Right ventricle myocardium inferior (tissue), 1 donor: ENCODE measurements around the gene PTPRN2. TPM values are rescaled to one million over a fixed set of nuclear protein-coding genes. Genes with fewer than 3 reads are reported as not detected.
"Not testable (repeated sequence)": the region's sequence is repeated elsewhere in the genome, so short reads cannot be mapped to it uniquely, and the experiment has no call there.

Source experiments
- ATAC-seq: fragments of 200-7000 bp; cut with Tn5 transposase; one replicate; pipeline ENCODE4 v1.9.1; 2020; ENCODE audit warnings: mild to moderate bottlenecking, moderate library complexity
- DNase-seq: peaks from one replicate; pipeline ENCODE4 v3.0.0; 2021; ENCODE audit errors: missing footprints
- intact Hi-C: fragments of 100-400 bp; cut with DNase I; formaldehyde crosslinking; loops from one replicate; pipeline ENCODE4 v1.11.0; 2022
- total RNA-seq: library from RNA; stranded (reverse); fragmentation: NEBNext Ultra II Directional; extraction: Animal tissue kit (Norgen Biotek cat#: 25700); gene quantifications from one replicate; pipeline ENCODE4 v1.2.1, GENCODE V29; 2021
- donor health status: DM: no; HTN: yes; CAD: no; lungs with severe emphysema.

Gene PTPRN2
- total RNA-seq, 1 donor from 2014 or later = 1.6 TPM

DNA sequence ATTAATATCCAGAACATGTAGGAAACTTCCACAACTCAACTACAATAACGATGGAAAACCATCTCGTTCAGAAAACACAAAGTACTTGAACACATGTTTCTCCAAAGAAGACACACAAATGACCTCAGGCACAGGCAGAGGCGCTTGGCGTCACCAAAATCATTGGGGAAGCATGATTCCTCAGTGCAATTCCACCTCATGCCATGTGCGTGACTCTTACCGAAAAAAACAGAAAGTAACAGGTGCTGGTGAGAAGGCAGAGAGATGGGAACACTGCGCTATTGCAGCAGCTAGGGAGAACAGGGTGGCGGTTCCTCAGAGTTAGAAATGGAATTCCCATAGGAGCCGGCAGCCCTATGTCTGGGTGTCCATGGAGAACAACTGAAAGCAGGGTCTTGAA lies 860.9 kb downstream of the PTPRN2 start:
- no peak for DNase-seq
- intact Hi-C loops = no loop called here
- ATAC-seq = no peak

DNA sequence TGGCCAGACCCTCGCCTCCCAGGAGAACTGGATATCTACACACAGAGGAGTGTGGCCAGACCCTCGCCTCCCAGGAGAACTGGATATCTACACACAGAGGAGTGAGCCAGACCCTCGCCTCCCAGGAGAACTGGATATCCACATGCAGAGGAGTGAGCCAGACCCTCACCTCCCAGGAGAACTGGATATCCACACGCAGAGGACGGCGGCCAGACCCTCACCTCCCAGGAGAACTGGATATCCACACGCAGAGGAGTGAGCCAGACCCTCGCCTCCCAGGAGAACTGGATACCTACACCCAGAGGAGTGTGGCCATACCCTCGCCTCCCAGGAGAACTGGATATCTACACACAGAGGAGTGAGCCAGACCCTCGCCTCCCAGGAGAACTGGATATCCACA lies 862.3 kb downstream of the PTPRN2 start:
- intact Hi-C loops, ATAC-seq, DNase-seq: not testable (repeated sequence)

DNA sequence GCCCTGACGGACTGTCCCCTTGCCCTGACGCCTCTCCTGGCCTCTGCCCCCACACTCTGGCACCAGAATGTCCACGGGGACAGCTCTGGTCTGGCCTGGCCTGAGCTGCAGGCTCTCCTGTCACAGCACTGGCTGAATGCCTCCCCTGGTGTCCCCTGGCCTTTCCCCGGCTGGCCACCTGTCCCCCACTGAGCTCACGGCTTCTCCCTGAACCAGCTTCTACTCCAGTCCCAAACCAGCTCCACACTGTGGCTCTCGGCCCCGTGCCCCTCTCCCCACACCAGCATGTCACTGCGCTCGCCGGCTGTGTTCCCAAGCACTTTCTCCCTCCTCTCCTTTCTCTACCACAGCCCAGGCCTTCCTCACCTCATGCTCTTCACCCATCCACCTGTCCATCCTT lies 864.4 kb downstream of the PTPRN2 start:
- ATAC-seq (no peak), DNase-seq (no peak)
- intact Hi-C loops = no loop called here

DNA sequence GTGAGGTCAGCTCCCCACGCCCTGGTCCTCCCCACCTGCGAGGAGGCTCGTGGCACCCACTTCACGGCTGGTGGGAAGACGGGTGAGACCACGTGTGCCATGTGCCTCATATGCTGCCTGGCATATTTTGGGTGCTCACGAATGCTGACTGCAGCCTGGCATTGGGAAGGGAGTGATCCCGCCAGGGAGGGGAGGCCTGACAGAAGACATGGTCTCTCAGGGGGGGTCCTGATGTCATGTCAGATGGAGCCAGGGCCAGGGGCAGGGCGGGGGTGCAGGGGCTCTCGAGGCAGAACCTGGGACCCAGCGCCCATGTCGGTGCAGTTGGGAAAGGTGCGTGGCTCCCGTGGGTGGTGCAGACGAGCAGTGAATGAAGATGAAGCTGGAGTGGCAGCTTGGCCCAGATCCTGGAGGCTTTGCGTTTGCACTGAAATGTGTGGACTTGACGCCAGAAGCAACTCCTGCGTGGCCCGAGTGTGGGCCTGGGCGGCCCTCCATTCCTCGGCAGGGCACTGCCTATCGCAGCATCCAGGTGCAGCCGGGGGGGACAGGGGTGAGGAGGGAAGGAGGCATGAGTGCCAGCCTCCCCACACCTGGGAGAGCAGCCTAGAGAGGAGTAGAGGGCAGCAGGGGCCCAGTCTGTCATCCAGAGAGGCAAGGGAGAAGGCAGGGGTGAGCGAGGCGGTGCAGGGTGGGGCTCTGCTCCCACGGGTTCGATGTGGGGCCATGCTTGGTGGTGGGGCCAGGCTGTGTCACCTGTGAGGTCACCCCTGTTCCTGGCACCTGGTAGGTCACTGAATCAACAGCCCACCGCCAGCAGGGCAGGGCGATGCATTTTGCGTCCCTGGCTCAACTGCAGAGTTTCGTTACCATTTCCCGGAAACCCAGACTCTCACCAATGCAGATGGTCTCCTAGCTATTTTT lies 865.2 kb downstream of the PTPRN2 start:
- DNase-seq = no peak
- no peak for ATAC-seq
- intact Hi-C loops = no loop called here

DNA sequence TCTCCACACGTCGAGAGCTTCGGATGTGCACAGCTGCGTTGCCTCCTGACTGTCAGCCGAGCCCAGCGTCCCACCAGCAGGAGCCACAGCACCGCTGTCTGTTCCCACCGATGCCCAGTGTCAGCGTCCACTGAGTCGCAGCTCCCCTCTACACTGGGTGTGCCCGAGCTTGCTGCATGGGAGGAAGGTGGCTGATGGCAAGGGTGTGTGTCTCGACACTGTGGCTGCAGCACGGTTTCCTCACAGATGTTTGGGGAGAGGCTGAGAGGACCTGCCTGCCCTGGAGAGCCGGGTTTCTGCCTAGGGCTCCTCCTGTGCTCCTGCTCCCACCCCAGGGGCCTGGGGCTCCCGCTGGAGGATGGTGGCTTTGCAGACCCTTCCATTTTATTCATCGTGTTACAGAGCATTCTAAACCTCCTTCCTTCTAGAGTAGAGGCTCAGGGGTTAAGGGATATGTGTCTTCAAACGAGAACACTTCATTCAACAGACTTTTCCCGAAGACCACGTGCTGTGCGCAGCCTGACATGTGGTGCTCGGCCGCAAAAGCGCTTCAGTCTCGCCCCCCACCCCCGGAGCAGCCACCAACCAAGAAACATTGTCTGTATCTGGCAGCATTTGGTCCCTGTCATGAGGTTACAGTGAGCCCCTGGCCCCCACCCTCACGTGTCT lies 866.0 kb downstream of the PTPRN2 start:
- ATAC-seq (no peak), DNase-seq (no peak)
- intact Hi-C loops = no loop called here

DNA sequence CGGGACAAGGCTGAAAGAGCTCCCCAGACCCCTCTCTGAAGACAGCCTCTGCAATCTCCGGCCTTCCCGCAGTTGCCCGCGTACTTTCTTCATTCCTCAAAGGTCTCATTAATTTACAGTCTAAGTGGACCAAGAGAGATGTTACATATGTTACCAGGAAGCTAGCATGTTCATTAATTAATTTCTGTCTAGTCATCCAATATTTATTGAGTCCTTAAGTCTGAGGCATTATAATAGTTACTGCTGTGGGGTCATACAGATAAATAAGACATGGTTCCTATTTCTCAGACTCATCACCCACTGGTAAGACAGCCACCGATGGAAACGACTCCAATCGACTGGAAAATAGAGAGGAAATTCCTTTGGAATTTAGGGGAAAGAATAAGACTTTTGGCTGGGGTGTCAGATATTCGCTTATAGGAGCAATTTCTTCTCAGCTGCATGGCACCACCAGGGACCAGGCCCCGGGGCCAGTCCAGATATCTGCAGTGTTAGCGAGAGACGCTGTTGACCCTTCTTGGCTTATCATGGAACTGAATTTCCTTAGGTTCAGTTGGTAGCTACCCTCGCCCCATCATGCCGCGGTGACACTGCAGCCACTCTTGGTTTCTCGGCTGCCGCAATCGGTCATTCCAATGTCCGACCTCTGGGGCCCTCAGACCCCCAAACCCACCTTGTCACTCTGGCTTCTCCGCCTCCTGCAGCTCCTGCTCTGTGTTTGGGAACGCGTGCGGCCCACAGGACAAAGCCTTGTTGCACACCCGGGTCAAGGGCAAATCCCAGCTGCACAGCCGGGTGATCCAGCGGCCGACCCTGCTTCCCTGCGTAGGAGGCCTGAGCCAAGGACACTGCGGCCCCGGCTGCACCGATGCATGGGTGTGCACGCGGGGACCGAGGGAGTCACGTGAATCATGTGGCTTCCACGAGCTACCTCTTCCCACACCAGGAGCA lies 867.6 kb downstream of the PTPRN2 start:
- intact Hi-C loops = no loop called here
- no peak for ATAC-seq
- no peak for DNase-seq

DNA sequence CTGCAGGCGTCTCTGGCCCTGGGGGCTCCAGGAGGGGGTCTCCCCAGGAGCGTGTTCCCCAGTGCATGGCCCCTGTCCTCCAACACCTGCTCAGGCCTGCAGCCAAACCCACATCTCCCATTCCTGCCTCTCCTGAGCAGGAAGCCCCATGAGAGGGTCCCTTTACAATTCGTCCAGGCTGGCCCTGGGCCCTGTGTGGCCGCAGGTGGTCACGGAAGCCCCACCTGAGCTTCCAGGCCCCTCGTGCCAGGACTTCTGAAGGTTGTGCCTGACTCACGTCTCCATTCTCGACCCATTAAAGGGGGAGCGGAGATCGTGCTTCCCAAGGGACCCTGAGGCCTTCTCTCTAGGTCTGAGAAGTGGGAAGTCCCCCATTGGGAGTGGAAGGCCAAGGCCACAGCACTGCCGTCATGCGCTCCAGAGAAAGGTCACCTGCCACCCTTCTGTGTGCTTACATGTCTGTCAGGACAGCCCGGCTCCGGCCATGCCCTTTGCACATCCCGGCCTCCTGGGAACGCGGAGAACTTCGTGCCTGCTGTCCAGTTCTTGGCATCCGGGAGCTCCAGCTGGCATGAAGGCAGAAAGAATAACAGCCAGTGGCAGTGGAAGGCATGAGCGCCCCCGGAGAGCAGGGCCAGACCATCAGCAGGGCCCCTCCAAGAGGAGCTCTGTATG lies 868.5 kb downstream of the PTPRN2 start:
- no peak for ATAC-seq
- no peak for DNase-seq
- intact Hi-C loops = no loop called here

DNA sequence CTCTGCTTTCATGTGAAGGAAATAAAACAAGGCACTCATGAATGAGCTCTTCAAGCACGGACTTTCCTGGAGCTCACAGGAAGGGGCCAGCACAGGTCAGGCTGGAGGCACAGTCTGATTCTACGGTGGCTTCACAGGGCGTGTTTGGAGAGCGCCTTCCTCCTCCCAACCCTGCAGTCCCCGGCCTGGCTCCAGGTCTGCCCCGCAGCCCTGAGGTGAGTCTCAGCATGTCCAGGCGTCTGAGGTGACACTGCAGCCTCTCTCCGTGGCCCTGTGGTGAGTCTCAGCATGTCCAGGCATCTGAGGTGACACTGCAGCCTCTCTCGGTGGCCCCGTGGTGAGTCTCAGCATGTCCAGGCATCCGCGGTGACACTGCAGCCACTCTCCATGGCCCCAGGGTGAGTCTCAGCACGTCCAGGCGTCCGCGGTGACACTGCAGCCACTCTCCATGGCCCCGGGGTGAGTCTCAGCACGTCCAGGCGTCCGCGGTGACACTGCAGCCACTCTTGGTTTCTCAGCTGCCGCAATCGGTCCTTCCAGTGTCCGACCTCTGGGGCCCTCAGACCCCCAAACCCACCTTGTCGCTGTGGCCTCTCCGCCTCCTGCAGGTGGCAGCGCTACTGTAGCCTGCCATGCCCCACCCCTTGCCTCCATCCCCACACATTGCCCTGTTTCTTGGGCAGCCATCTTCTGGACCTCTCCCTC lies 869.2 kb downstream of the PTPRN2 start:
- DNase-seq = no peak
- intact Hi-C loops = no loop called here
- no peak for ATAC-seq

DNA sequence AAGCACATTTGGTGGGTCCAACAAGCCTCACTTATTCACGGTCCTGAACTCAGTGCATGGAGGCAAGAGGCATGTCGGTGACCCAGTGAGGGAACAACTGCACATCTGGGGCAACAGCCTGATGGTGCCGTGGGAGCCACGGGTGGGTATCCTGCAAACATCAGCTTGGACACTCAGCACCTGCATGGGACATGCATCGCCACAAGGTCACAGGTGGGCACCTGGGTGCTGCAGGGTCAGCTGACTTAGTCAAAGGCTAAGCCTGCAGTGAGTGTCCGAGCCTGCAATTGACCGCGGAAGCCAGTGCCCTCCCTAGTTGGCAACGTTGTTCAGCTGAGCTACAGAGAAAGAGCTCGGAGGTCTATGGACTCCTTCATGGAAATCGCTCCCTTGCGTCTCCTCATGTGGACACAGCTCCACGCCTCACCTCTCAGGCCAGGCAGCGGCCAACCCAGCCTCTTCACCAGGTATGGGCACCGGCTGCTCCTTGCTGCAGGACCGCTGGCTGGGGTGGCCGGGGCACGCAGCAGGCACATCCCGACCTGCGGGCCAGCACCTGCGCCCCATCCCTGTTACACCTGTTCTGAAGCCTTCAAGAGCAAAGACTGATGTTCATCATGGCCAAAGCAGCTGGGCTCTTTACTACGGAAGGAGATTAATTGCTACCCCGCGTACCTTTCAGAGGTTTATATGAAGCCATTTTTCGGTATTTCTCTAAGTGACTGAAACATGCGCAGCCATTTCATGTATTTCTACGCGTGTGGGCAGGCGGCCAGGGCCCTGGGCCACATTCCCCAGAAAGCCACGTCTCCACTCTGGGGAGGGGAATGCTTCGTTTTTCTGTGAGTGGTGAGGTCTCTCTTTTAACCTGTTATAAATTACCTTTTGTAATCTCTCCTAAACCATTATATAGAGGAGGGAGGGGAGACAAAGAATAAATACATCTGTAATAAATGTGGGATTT lies 870.1 kb downstream of the PTPRN2 start:
- no peak for ATAC-seq
- intact Hi-C loops = no loop called here

DNA sequence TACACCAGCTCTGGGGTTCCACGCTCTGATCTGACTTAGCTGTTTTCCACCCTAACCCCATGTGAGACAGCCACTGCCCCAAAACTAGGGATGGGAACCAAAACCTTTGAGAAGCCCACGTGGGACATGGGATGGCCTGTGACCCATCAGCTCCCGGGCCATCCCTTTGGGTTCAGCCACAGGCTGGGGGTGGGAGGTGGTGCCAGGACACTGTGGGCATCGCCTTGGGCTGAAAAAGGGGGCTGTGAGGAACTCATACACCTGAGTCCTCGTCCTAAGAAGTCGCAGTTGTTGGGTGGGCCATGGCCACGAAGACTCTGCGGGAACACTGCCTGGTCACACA lies 871.7 kb downstream of the PTPRN2 start:
- ATAC-seq = no peak
- intact Hi-C loops = no loop called here
- no peak for DNase-seq

More for the DNA sequence above, 870.1 kb downstream of the PTPRN2 start:
- DNase-seq = no peak

DNA sequence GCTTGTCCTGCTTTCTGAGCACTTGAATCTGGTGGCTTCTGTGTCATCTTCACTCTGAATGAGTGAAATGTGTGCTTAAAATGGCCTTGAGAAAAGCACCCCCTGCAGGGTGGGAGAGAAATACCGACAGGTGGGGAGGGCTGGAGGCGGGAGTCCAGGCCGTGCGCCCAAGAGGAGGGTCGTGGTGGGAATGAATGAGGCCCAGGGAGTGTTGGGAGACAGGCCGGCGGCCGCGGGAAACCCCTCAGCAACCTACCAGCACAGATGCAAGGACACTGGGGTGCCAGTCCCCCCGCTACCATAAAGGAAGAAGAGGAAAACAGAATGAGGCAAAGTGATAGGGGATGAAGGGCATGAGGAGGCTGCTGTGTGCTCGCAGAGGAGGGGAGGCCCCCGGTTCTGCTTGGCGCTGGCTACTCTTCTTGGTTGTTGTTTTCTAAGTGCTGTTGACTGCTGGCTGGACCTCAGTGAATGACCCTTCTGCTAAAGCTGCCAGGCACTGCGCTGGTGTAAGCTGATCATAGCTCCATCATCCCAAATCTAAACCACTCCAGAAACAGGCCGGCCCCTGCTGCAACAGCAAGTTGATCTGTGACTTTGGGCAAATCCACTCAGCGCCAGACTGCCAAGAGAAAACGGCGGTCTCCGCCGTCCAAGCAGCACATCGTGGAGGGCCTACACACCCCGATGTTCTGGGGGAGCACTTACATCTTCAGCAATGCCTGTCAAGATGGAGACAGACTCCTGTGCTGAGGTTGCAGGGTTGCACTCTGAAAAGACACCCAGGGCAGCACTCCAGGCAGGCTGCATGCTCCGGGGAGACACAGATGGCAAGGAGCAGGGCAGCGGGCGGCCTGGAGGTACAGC lies 872.3 kb downstream of the PTPRN2 start:
- intact Hi-C loops = no loop called here
- ATAC-seq (no peak), DNase-seq (no peak)

DNA sequence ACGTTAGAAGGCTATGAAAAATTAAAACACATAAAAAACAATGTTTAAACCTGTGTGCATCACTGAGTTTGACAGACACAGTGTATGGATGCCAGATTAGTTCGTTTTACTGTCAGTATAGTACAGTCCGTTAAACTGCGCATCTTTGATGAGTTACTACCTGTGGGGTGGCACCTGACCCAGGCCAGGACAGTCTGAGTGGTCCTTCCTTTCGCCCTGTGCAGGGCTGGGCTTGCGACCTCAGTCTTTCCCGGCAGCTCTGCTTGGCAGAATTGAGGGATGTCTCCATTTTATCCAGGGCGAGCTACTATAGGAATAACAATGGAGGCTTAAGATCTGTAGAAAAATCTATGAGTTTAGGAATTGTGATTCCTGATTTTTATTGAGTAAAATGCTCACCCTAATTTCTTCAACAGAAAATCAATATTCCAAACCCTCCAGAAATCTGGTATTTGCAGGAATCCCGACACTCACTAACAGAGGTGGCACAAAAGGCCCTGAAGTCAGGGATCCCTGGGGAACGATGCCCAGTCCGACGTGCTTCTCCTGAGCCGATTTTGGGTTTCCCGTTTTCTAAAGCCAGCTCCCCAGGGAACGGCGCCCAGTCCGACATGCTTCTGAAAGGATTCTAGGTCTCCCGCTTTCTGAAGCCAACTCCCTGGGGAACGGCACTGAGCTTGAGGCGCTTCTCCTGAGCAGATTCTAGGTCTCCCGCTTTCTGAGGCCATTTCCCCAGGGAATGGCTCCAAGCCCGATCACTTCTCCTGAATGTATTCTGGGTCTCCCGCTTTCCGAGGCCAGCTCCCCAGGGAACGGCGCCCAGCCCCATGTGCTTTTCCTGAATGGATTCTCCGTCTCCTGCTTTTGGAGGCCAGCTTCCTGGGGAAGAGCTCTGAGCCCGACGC lies 873.2 kb downstream of the PTPRN2 start:
- DNase-seq (no peak), ATAC-seq (no peak)
- intact Hi-C loops = no loop called here

DNA sequence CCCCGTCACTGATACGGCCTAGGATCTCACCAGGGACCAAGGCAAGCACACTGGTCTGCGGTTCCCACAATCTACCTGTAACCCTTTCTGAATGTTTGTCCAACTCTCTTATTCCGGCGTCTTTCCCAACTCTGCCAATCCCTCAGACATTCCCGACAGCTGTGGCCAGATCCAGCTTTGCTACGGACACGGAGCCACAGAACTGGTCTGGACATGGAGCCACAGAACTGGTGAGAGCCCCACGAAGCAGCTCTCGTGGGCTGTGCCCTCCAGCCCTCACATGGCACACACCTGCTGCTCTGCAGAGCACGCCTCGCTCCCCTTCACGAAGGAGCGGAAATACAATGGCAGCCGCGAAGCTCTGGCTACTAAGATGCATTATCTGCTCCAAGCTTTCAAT lies 874.0 kb downstream of the PTPRN2 start:
- no peak for ATAC-seq
- intact Hi-C loops = no loop called here
- DNase-seq = no peak

DNA sequence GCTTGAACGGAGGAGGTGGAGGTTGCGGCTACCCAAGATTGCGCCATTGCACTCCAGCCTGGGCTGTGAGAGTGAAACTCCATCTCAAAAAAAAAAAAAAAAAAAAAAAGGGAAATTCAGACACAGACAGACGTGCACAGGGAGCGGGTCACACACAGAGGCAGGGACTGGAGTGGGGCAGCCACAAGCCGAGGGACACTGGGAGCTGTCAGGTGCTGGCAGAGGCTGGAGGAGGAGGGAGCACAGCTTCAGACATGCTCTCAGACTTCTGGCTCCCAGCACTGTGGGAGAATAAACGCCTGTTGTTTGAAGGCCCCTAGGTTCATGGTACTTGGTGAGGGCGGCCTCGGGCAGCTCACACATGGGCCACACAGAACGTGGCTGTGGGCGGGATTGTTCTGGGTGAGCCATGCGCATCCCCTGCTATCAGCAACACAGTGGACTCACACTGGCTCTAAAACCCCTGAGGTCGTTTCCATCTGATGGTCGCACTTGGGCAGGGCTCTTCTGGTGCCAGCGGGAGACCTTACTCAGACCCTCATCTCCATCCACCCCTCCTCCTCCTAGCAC lies 874.9 kb downstream of the PTPRN2 start:
- intact Hi-C loops = no loop called here
- ATAC-seq = no peak
- no peak for DNase-seq

DNA sequence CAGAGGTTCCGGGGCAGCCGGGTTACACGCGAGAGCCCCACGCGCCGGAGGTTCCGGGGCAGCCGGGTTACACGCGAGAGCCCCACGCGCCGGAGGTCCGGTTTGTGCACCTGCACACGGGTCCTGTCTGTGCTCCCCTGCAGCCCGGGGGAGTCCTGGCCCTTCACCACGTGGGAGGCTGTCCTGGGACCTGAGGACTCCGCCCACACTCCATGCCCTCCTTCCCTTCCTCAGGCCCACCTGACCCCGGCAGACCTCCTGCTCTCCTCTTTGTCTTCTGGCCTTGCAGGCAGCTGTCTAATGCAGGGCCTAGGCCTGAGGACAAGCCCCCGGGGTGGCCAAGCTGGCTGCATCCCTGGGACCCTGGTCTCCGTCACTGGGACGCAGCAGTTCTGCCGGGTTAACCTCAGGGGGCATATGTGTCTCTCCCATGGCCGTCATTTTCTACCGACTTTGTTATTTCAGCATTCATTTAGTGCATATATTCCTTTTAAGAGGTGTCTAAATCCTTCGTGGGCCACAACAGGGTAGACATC lies 876.2 kb downstream of the PTPRN2 start:
- intact Hi-C loops = no loop called here
- DNase-seq (no peak), ATAC-seq (no peak)
